NT2/D1 (cell line): ENCODE results near the gene BAIAP2L2.

Experiments used
- DNase-seq: peaks from one replicate; pipeline ENCODE4 v3.0.0-alpha.2; 2011; ENCODE audit warnings: low read depth, low spot score
- H3K27me3 ChIP-seq: 2 replicates; pipeline ENCODE4 v1.6.0; 2011; ENCODE audit warnings: mild to moderate bottlenecking; ENCODE audit not compliant: insufficient read length, insufficient read depth
- H3K36me3 ChIP-seq: 2 replicates; pipeline ENCODE4 v1.6.1; 2011; ENCODE audit warnings: mild to moderate bottlenecking, low read length, mixed read lengths; ENCODE audit not compliant: insufficient read depth, insufficient read length
- H3K4me1 ChIP-seq: 2 replicates; pipeline ENCODE4 v1.5.1; 2011; ENCODE audit not compliant: insufficient read depth, insufficient read length
- H3K4me3 ChIP-seq: 2 replicates; pipeline ENCODE4 v1.5.1; 2011; ENCODE audit warnings: low read depth; ENCODE audit not compliant: insufficient read length
- H3K9ac ChIP-seq: 2 replicates; pipeline ENCODE4 v1.6.0; 2011; ENCODE audit warnings: low read depth; ENCODE audit not compliant: insufficient read length
- H3K9me3 ChIP-seq: 2 replicates; pipeline ENCODE4 v1.5.1; 2011; ENCODE audit warnings: mild to moderate bottlenecking, low read length; ENCODE audit not compliant: insufficient read depth
- SUZ12 ChIP-seq: IDR thresholded peaks from 2 replicates; pipeline ENCODE4 v1.6.1; 2011; ENCODE audit not compliant: insufficient read length, insufficient read depth; ENCODE audit errors: extremely low read depth
- YY1 ChIP-seq: IDR thresholded peaks from 2 replicates; pipeline ENCODE4 v1.6.1; 2011; ENCODE audit not compliant: insufficient read length, insufficient read depth
- ZNF274 ChIP-seq: IDR thresholded peaks from 2 replicates; pipeline ENCODE4 v1.6.1; 2011; ENCODE audit warnings: mild to moderate bottlenecking, low read depth, low read length

Gene BAIAP2L2

GRCh38 chr22:38111925-38112355 lies 1.5 kb upstream of the BAIAP2L2 start:
- no peaks in the 10 kb centered on the region for H3K27me3 ChIP-seq
- H3K9me3 ChIP-seq = no peaks in the 10 kb centered on the region

GRCh38 chr22:38110863-38111852 lies 674 bp upstream of the BAIAP2L2 start:
- no peak overlapping the region for H3K4me3 ChIP-seq
- no peak overlapping the region for H3K9ac ChIP-seq
- peaks cover 13% of the 10 kb centered on the region for H3K4me1 ChIP-seq

More at GRCh38 chr22:38111925-38112355, 1.5 kb upstream of the BAIAP2L2 start:
- no peak for TF ChIP-seq SUZ12
- no peak for TF ChIP-seq YY1
- TF ChIP-seq ZNF274 = no peak
- H3K9ac ChIP-seq = no peak overlapping the region
- no peak for DNase-seq
- H3K4me3 ChIP-seq = no peak overlapping the region
- peaks cover 13% of the 10 kb centered on the region for H3K4me1 ChIP-seq
- peaks cover 4% of the 10 kb centered on the region for H3K36me3 ChIP-seq

DNA sequence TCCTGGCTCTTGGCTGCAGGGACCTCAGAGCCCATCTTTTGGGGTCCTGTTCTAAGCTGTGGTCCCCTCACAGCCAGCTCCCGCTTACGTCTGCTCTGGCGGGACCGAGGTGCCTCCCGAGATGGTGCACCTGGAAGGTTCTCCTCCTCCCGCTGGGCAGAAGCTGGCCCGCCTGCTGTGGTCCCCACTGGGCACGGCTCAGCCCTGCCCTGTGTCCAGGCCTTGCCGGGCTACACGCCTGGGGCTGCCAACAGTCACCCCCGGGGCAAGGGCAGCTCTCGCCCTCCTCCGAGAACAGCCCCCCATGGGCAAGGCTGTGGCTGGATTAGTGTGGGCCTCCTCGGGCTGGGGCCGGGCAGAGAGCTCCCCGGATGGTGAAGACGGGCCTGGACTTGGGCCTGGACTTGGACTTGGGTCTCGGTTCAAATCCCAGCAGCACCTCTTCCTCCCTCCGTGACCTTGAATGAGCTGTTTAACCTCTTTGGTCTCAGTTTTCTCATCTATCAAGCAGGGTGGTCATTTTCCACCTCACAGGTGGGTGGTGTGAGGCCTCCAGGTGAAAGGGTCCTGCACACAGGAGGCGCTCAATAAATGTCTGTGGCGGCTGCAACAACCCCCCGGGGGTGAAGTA lies 998 bp downstream of the BAIAP2L2 start:
- H3K9ac ChIP-seq = no peak overlapping the region
- TF ChIP-seq YY1 = no peak
- no peak for TF ChIP-seq SUZ12
- TF ChIP-seq ZNF274 = no peak
- H3K4me3 ChIP-seq = no peak overlapping the region
- H3K27me3 ChIP-seq = no peaks in the 10 kb centered on the region
- H3K36me3 ChIP-seq = no peaks in the 10 kb centered on the region
- DNase-seq = no peak
- H3K4me1 ChIP-seq = peaks cover 10% of the 10 kb centered on the region
- no peaks in the 10 kb centered on the region for H3K9me3 ChIP-seq

More at GRCh38 chr22:38110863-38111852, 674 bp upstream of the BAIAP2L2 start:
- peaks cover 4% of the 10 kb centered on the region for H3K36me3 ChIP-seq
- H3K27me3 ChIP-seq = no peaks in the 10 kb centered on the region
- no peaks in the 10 kb centered on the region for H3K9me3 ChIP-seq
- TF ChIP-seq YY1 (no peak), SUZ12 (no peak)
- DNase-seq = no peak

DNA sequence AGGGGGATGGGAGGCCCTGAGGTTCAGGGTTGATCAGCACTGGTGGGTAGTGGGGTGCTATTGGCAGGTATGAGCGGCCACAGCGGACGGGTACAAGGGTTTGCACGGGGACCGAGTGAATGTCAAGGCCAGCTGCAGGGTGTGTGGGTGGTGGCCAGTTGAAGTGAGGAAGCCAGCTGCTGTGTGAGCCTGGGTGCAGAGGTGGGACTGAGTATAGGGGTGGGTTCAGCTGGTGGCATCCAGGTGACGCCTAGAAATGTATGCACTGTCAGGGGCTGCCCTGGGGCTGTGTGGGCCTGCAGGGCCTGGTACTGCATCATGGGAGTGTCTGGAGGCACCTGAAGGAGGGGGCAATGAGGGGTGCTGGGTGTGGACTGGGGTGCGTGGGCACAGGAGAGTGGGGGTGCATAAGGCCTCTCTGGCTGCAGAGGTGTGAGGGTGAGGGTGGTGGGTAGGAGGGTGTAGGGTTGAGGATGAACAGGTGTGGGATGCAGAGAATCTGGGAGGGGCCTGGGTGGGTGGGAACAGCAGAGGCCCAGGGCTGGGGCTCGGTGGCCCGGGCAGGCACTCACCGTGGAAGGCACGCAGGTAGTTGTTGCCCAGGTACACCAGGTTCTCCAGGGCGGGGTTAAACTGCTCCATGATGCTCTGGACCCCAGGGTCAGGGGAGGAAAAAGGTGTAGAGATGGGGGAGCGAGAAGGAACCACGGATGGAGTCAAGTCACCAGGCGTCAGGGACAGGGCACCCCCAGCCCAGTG lies 1.7 kb downstream of the BAIAP2L2 start:
- Histone ChIP-seq H3K9ac (no peak overlapping the region), H3K4me3 (no peak overlapping the region), H3K36me3 (no peaks in the 10 kb centered on the region), H3K4me1 (peaks cover 10% of the 10 kb centered on the region), H3K9me3 (no peaks in the 10 kb centered on the region), H3K27me3 (no peaks in the 10 kb centered on the region)
- DNase-seq = no peak
- TF ChIP-seq SUZ12 = no peak
- TF ChIP-seq YY1 = no peak
- TF ChIP-seq ZNF274 = no peak

GRCh38 chr22:38107692-38108515 lies 2.6 kb downstream of the BAIAP2L2 start:
- peaks cover 10% of the 10 kb centered on the region for H3K4me1 ChIP-seq
- no peak overlapping the region for H3K9ac ChIP-seq
- TF ChIP-seq YY1 (no peak), SUZ12 (no peak), ZNF274 (no peak)
- DNase-seq = no peak
- H3K9me3 ChIP-seq = no peaks in the 10 kb centered on the region
- no peaks in the 10 kb centered on the region for H3K36me3 ChIP-seq
- no peaks in the 10 kb centered on the region for H3K27me3 ChIP-seq
- no peak overlapping the region for H3K4me3 ChIP-seq

GRCh38 chr22:38106814-38107578 lies 3.5 kb downstream of the BAIAP2L2 start:
- DNase-seq = no peak
- Histone ChIP-seq H3K9ac (no peak overlapping the region), H3K27me3 (no peaks in the 10 kb centered on the region), H3K4me3 (no peak overlapping the region), H3K36me3 (no peaks in the 10 kb centered on the region), H3K9me3 (no peaks in the 10 kb centered on the region), H3K4me1 (peaks cover 10% of the 10 kb centered on the region)
- no peak for TF ChIP-seq SUZ12
- TF ChIP-seq YY1 = no peak
- no peak for TF ChIP-seq ZNF274
